WI38 (cell line): ENCODE data around the gene SLC9A6.
A peak's percentile ranks its signal among the peaks of the same experiment; 100 is the strongest.

Source experiments
- H3K4me3 ChIP-seq: 2 replicates; pipeline ENCODE4 v1.5.1; 2011; ENCODE audit warnings: low read depth, mild to moderate bottlenecking, control low read depth, low read length
- CTCF ChIP-seq: IDR thresholded peaks from 2 replicates; pipeline ENCODE4 v1.5.1; 2012; ENCODE audit warnings: low read depth, mild to moderate bottlenecking, control low read depth, low read length

Gene SLC9A6

DNA sequence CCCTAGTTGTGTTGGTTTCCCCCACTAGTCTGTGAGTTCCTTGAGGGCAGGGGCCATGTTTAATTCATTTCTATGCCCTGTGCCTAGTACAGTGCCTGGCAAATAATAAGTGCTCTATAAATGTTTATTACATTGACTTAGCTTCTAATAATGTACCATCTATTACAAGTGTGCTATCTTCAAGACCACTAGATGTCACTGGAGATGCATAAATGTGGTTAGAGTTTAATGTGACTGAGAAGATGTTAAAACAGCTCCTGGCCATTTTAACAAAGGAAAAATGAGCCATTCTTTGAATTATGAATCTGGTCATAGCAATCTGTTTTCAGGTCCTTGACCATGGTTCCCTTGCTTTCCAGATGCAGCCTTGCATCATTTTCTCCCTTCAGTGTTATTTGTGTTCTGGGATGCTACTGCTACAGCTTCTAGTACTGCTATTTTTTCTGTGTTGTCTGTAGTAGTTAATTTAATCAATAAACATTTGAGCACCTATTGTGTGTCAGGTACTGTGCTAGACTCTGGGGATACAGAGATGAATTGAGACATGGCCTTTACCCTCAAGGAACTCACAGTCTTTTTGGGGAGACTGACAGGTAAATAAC lies 43.2 kb downstream of the SLC9A6 start:
- TF ChIP-seq CTCF, result peak; percentile 34; the same call in 1 of the 2 replicates
- H3K4me3 ChIP-seq, result no peak overlapping the region

- TF ChIP-seq CTCF, result no peak
- no peak overlapping the region for H3K4me3 ChIP-seq
These were observed 44.5 kb downstream of the SLC9A6 start for GRCh38 chrX:136029766-136030165.

DNA sequence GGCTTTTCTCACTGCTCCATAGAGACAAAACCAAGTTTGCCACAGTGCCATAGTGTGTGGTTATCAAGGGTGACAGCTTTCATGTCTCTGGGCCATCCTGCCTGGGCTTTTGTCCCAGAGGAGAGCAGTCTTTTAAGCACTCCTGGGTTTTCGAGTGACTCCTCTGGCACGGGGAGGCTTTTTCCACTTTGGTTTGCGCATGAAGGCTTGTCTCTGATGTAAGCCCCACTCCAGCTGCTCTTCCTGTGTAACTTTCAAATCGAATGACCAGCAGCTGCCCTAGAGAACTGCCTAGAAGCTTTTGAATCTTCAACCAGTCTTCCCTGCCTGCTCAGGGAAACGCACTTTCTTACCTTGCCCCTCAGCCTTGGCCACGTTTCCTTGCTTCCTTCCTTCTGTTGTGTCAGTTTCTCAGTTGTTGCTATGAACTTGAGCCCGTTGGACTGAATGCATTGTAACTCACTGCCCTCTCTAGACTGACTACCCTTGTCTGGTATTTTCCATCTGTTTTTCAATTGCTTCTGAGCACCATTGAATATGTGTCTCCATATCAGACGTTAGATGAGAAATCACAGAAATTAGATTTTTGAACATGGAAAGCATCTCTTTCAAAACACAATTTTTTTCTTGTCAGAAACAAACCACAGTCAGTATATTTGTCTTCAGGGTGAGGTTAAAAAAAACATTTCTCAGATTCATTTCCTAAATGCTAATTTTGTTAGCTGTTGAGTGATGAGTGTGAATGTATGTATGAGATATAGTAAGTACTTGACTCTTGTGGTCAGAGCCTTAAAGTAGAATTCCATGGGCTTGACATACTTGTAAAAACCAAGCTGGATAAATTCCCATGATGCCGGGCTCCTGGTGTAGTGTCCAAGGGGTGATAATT lies 45.3 kb downstream of the SLC9A6 start:
- TF ChIP-seq CTCF, result no peak
- H3K4me3 ChIP-seq, result no peak overlapping the region

- no peak for TF ChIP-seq CTCF
These were observed 46.4 kb downstream of the SLC9A6 start for GRCh38 chrX:136031626-136032025.

DNA sequence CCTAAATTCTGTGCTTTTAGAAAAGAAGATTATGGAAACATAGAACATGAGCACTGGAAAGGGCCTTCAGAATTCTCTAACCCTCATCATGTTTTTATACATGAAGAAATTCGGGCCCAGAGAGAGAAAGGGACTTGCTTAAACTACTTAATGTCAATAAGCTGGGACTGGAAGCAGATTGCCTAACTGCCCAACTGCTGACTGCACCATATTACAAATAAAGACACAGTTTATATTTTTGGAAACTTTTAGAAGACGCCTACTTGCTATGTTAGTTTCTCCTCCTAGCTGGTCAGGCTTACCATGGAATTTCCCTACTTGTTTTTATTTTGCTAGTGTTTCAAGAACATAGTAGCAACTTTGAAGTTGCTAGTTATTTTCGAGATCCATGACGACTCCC lies 47.1 kb downstream of the SLC9A6 start:
- TF ChIP-seq CTCF, result no peak
- H3K4me3 ChIP-seq, result no peak overlapping the region

More at GRCh38 chrX:136031626-136032025, 46.4 kb downstream of the SLC9A6 start:
- no peak overlapping the region for H3K4me3 ChIP-seq

DNA sequence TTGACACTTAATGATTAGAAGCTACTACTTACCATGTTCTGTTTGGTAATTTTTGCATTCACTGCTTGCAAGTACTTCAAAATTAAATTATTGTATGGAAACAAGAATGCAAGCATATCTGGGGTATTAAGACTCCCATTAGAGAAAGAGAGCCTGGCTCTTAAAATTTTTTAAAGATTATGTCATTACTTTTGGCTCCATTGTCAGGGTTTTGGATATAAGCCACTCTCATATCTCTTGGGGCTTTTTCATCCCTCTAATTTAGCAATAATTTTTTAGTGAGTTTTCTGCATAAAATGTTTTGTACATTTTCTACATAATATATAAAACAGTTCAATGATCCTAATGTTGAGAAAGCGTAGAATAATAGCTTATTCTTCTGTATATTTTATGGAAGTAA lies 49.4 kb downstream of the SLC9A6 start:
- TF ChIP-seq CTCF, result no peak
- H3K4me3 ChIP-seq, result no peak overlapping the region

- H3K4me3 ChIP-seq, result no peak overlapping the region
- TF ChIP-seq CTCF, result no peak
These were observed 50.4 kb downstream of the SLC9A6 start for GRCh38 chrX:136035663-136036062.
